H1 (cell line): ENCODE data around the gene RAPGEF5.

Experiments used
- CTCF ChIP-seq, 3 experiments: IDR thresholded peaks; 1 replicate in 2 of 3; 2 replicates in 1 of 3; pipeline versions ENCODE4 v1.5.1 to v1.6.1; 2011; ENCODE audit warnings: low read length in 3 of 3, mild to moderate bottlenecking in 3 of 3, inconsistent platforms in 2 of 3, low read depth in 1 of 3, moderate library complexity in 1 of 3; ENCODE audit not compliant: insufficient read depth in 1 of 3; ENCODE audit errors: control extremely low read depth in 1 of 3
- EGR1 ChIP-seq: IDR thresholded peaks from 2 replicates; pipeline ENCODE4 v1.6.1; 2011; ENCODE audit warnings: low read depth, low read length, borderline replicate concordance
- POLR2AphosphoS5 ChIP-seq: IDR thresholded peaks from 2 replicates; pipeline ENCODE4 v1.6.1; 2011; ENCODE audit warnings: low read depth, low read length
- SIX5 ChIP-seq: IDR thresholded peaks from 2 replicates; pipeline ENCODE4 v1.6.1; 2011; ENCODE audit warnings: mild to moderate bottlenecking, low read depth, low read length
- SP1 ChIP-seq: IDR thresholded peaks from 2 replicates; pipeline ENCODE4 v1.6.1; 2011; ENCODE audit warnings: low read depth, low read length
- SUZ12 ChIP-seq: fragments of 200-600 bp; sonication (generic); IDR thresholded peaks from 2 replicates; pipeline ENCODE4 v1.6.1; 2012; ENCODE audit warnings: mild to moderate bottlenecking, inconsistent platforms, low read length, moderate library complexity, mixed read lengths
- TAF1 ChIP-seq: IDR thresholded peaks from 2 replicates; pipeline ENCODE4 v1.6.1; 2011; ENCODE audit warnings: mild to moderate bottlenecking, low read depth, low read length
- ZNF274 ChIP-seq: IDR thresholded peaks from 2 replicates; pipeline ENCODE4 v1.7.0; 2012; ENCODE audit warnings: low read length, borderline replicate concordance; ENCODE audit errors: extremely low read depth
- TF ChIP-seq, protein P1 (sequence below): IDR thresholded peaks from 2 replicates; pipeline ENCODE4 v1.6.1; 2012; ENCODE audit warnings: inconsistent platforms

- TF ChIP-seq CTCF (IDR thresholded peaks at IDR 0.05; ENCODE audit: control extremely low read depth in 1 of 3, insufficient read depth in 1 of 3, low read depth in 1 of 3, low read length in 3 of 3): no peak
- no peak for TF ChIP-seq POLR2AphosphoS5
- TF ChIP-seq TAF1: no peak
- TF ChIP-seq SIX5: no peak
- no peak for TF ChIP-seq ZNF274
- TF ChIP-seq, protein P1, sequence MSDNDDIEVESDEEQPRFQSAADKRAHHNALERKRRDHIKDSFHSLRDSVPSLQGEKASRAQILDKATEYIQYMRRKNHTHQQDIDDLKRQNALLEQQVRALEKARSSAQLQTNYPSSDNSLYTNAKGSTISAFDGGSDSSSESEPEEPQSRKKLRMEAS: peak; percentile 37; the same call in 1 of the 2 replicates
- no peak for TF ChIP-seq EGR1
- TF ChIP-seq SP1: no peak
- TF ChIP-seq SUZ12: no peak
Observed at GRCh38 chr7:22356010-22356691, 803 bp downstream of the RAPGEF5 start.
